ENCODE results near the gene CHCHD2. TPM values are rescaled to one million over a fixed set of nuclear protein-coding genes. Genes with fewer than 3 reads are reported as not detected.

Gene CHCHD2
- total and polyA plus RNA-seq, 2 of the 8 experiments (the other 6 are each of a cell fraction or from before 2014, with no cell fraction given) = 112 to 300 TPM

- CTCF ChIA-PET (ENCODE audit: partially characterized antibody) = interaction anchor here (0.7 to 3.9 kb wide), 16 partner anchors 9 to 379 kb away, joined by 3 to 28 read pairs (median 6); partner anchors contain the start of genes PHKG1 and SUMF2
- H4K8ac ChIP-seq (ENCODE audit: extremely low read depth, insufficient read depth, low read length) = peak overlapping the region; percentile 82; the same call in 1 of the 2 replicates
- H3K4ac ChIP-seq (replicated peaks; ENCODE audit: insufficient read length, low read depth, low read length) = no peak overlapping the region
- no peaks in the 10 kb centered on the region for H3K79me1 ChIP-seq (ENCODE audit: low read depth, low read length)
- no peak overlapping the region for H2BK120ac ChIP-seq (replicated peaks; ENCODE audit: low read depth, low read length)
- no peak overlapping the region for H3K27ac ChIP-seq (ENCODE audit: low read depth, low read length)
- H2BK15ac ChIP-seq (ENCODE audit: low read length) = no peak overlapping the region
- H2BK12ac ChIP-seq (ENCODE audit: low read depth, low read length) = no peak overlapping the region
- no peak overlapping the region for H3K23ac ChIP-seq (ENCODE audit: insufficient read length)
- H4K20me1 ChIP-seq (replicated peaks in 1 of 2; ENCODE audit: control insufficient read depth in 1 of 2, insufficient read depth in 2 of 2, low read length in 2 of 2) = peaks cover 0 to 2% of the 10 kb centered on the region in 2 experiments
- H3K4me1 ChIP-seq (replicated peaks in 1 of 4; ENCODE audit: control insufficient read depth in 3 of 4, insufficient read depth in 4 of 4, low read length in 3 of 4) = no peaks in the 10 kb centered on the region
- H4K91ac ChIP-seq (replicated peaks; ENCODE audit: insufficient read length, low read length) = no peak overlapping the region
- DNase-seq (ENCODE audit: low read depth in 1 of 2, low spot score in 2 of 2) (peak; percentile 66 to 94), FAIRE-seq (no peak)
- no peak overlapping the region for H3K18ac ChIP-seq (ENCODE audit: extremely low read depth, low read length)
- H3K23me2 ChIP-seq (ENCODE audit: low read depth, low read length) = no peaks in the 10 kb centered on the region
- H4K5ac ChIP-seq (ENCODE audit: insufficient read length, low read depth, low read length) = no peak overlapping the region
- H3K4me2 ChIP-seq (ENCODE audit: insufficient read depth in 1 of 2, low read depth in 2 of 2, low read length in 2 of 2) = no peak overlapping the region
- H2AFZ ChIP-seq (ENCODE audit: low read length) = no peak overlapping the region
- H2BK20ac ChIP-seq (ENCODE audit: low read length) = no peak overlapping the region
- peaks cover 5 to 34% (median 9%) of the 10 kb centered on the region in 4 experiments for H3K36me3 ChIP-seq (ENCODE audit: control insufficient read depth in 2 of 4, insufficient read depth in 4 of 4, low read length in 3 of 4)
- H3K9me3 ChIP-seq (ENCODE audit: insufficient read depth in 2 of 2, low read depth in 1 of 2, low read length in 1 of 2) = no peaks in the 10 kb centered on the region
- H3K9ac ChIP-seq (replicated peaks in 1 of 4; ENCODE audit: extremely low read depth in 1 of 4, low read depth in 3 of 4, low read length in 3 of 4) = no peak overlapping the region
- no peaks in the 10 kb centered on the region for H3K27me3 ChIP-seq (replicated peaks in 1 of 4; ENCODE audit: control insufficient read depth in 3 of 4, extremely low read depth in 1 of 4, insufficient read depth in 3 of 4, low read length in 3 of 4)
- H3K14ac ChIP-seq (ENCODE audit: insufficient read length) = no peak overlapping the region
- H3K4me3 ChIP-seq (ENCODE audit: extremely low read depth in 1 of 4, insufficient read depth in 2 of 4, low read depth in 3 of 4, low read length in 4 of 4) = no peak overlapping the region
- WGBS, 2 experiments (ENCODE audit: extremely low coverage in 1 of 2, insufficient coverage in 1 of 2, insufficient read length in 1 of 2, insufficient replicate concordance in 2 of 2, low coverage in 1 of 2, low lambda C conversion rate in 2 of 2, missing lambda C conversion rate in 1 of 2) = 37% methylated on average over 19 of the region's 19 CpGs; no CpG with 5 or more reads in 1 of the 2 experiments
- no peak overlapping the region for H2AK5ac ChIP-seq (ENCODE audit: low read depth, low read length)
- POLR2A ChIA-PET (ENCODE audit: partially characterized antibody) = interaction anchor here (0.6 to 44.4 kb wide), 10 partner anchors 9 to 108 kb away, joined by 4 to 869 read pairs (median 8); partner anchors contain the start of genes CCT6A, PSPH and SUMF2
- H3K56ac ChIP-seq (replicated peaks; ENCODE audit: insufficient read length, low read depth, low read length) = no peak overlapping the region
- H2BK5ac ChIP-seq (ENCODE audit: low read depth, low read length) = peak overlapping the region; percentile 52; the same call in 1 of the 2 replicates
- no peaks in the 10 kb centered on the region for H3K79me2 ChIP-seq (ENCODE audit: control insufficient read depth in 1 of 2, insufficient read depth in 2 of 2, low read length in 2 of 2)
- TF ChIP-seq, protein P1, sequence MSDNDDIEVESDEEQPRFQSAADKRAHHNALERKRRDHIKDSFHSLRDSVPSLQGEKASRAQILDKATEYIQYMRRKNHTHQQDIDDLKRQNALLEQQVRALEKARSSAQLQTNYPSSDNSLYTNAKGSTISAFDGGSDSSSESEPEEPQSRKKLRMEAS (IDR thresholded peaks at IDR 0.05) = 0 out of 2 replicates have a peak, but pooled peaks have one; percentile 13
- TF ChIP-seq RAD21 (IDR thresholded peaks at IDR 0.05 in 1 of 2, conservative IDR thresholded peaks at IDR 0.05 in 1 of 2; ENCODE audit: low read depth in 2 of 2, low read length in 2 of 2) = peak; percentile 87 to 91
- TF ChIP-seq SP4 (IDR thresholded peaks at IDR 0.05; ENCODE audit: low read length) = no peak
- TF ChIP-seq KDM4A (IDR thresholded peaks at IDR 0.05; ENCODE audit: low read depth, low read length, severe bottlenecking) = no peak
- TF ChIP-seq E2F6 (IDR thresholded peaks at IDR 0.05) = no peak
- TF ChIP-seq CTCF (IDR thresholded peaks at IDR 0.05; ENCODE audit: control extremely low read depth in 1 of 3, insufficient read depth in 1 of 3, low read depth in 1 of 3, low read length in 3 of 3) = peak; percentile 70 to 86 (median 81)
- no peak for TF ChIP-seq SIRT6 (IDR thresholded peaks at IDR 0.05; ENCODE audit: low read length)
- TF ChIP-seq TEAD4 (IDR thresholded peaks at IDR 0.05; ENCODE audit: low read depth, low read length) = no peak
- TF ChIP-seq POU5F1 (IDR thresholded peaks at IDR 0.05; ENCODE audit: low read depth, low read length) = no peak
Measured at GRCh38 chr7:56074371-56074791, 31.9 kb downstream of the CHCHD2 start.

All from H1 (cell line).